ENCODE data around the gene OVCA2. TPM values are rescaled to one million over a fixed set of nuclear protein-coding genes. Genes with fewer than 3 reads are reported as not detected.
A peak's percentile ranks its signal among the peaks of the same experiment; 100 is the strongest.

Gene OVCA2
- total and polyA plus RNA-seq, 3 experiments from 2014 or later = 54.2 to 60.0 (median 56.2) TPM

- Mint-ChIP-seq H3K27ac (peak within 1 kb of the TSS; percentile 85 to 97 (median 90)), H3K9me3 (no peaks in the 10 kb centered on the region), H3K4me1 (peaks cover 17 to 38% (median 18%) of the 10 kb centered on the region in 3 donors), H3K36me3 (peaks cover 0 to 3% (median 0%) of the 10 kb centered on the region in 3 donors), H3K27me3 (peaks cover 0 to 3% of the 10 kb centered on the region in 2 donors), H3K4me3 (peak within 1 kb of the TSS; percentile 79 to 92 (median 83))
- Histone ChIP-seq H3K4me1 (ENCODE audit: insufficient read depth, low read length) (peaks cover 18% of the 10 kb centered on the region), H3K36me3 (ENCODE audit: insufficient read depth, low read length) (no peaks in the 10 kb centered on the region), H3K27me3 (ENCODE audit: insufficient read depth, low read length, poor library complexity, severe bottlenecking) (no peaks in the 10 kb centered on the region), H3K27ac (ENCODE audit: low read depth, low read length) (peak within 1 kb of the TSS; percentile 85), H3K9me3 (ENCODE audit: low read length) (no peaks in the 10 kb centered on the region), H3K4me3 (ENCODE audit: low read length) (peak within 1 kb of the TSS; percentile 64)
- ChIA-PET CTCF (interaction anchor here (0.6 to 8.2 kb wide), 48 partner anchors 9 to 386 kb away, joined by 3 to 256 read pairs (median 4); partner anchors contain the start of genes RTN4RL1, SGSM2 and TSR1), POLR2A (interaction anchor here (0.5 to 4.4 kb wide), 10 partner anchors 10 to 347 kb away, joined by 3 to 37 read pairs (median 4); partner anchors contain the start of genes SMG6, SRR and TSR1)
- DNase-seq = peak; percentile 68 to 84 (median 79)
These were observed 12.9 kb downstream of the OVCA2 start, which contains the start of gene HIC1 for GRCh38 chr17:2054512-2055291. TSS of gene HIC1 (plus strand) at chr17:2055103. CDS start at chr17:2056691, 1,588 bp downstream.

GRCh38 chr17:2055292-2056205, 13.7 kb downstream of the OVCA2 start:
- CTCF ChIA-PET = interaction anchor here (0.6 to 8.2 kb wide), 35 partner anchors 10 to 387 kb away, joined by 3 to 256 read pairs (median 6); partner anchors contain the start of genes RTN4RL1, SGSM2 and TSR1
- no peaks in the 10 kb centered on the region for H3K36me3 ChIP-seq (ENCODE audit: insufficient read depth, low read length)
- H3K4me1 Mint-ChIP-seq = peaks cover 17 to 46% (median 18%) of the 10 kb centered on the region in 3 donors
- H3K4me1 ChIP-seq (ENCODE audit: insufficient read depth, low read length) = peaks cover 18% of the 10 kb centered on the region
- peaks cover 0 to 9% (median 0%) of the 10 kb centered on the region in 3 donors for H3K36me3 Mint-ChIP-seq
- peak overlapping the region in 5 of 7 donors; percentile 66 to 88 (median 83) for H3K4me3 Mint-ChIP-seq
- peak in 2 of 5 donors; percentile 31 to 72 for DNase-seq
- H3K4me3 ChIP-seq (ENCODE audit: low read length) = peak overlapping the region; percentile 64
- no peaks in the 10 kb centered on the region for H3K9me3 ChIP-seq (ENCODE audit: low read length)
- H3K9me3 Mint-ChIP-seq = no peaks in the 10 kb centered on the region
- no peak overlapping the region for H3K27ac ChIP-seq (ENCODE audit: low read depth, low read length)
- H3K27ac Mint-ChIP-seq = peak overlapping the region in 1 of 8 donors; percentile 83
- peaks cover 0 to 4% of the 10 kb centered on the region in 2 donors for H3K27me3 Mint-ChIP-seq
- POLR2A ChIA-PET = interaction anchor here (0.6 to 4.4 kb wide), 16 partner anchors 9 to 376 kb away, joined by 3 to 37 read pairs (median 4); partner anchors contain the start of genes SMG6, SRR and TSR1
- no peaks in the 10 kb centered on the region for H3K27me3 ChIP-seq (ENCODE audit: insufficient read depth, low read length, poor library complexity, severe bottlenecking)

GRCh38 chr17:2056206-2057174, 14.7 kb downstream of the OVCA2 start:
- H3K4me3 Mint-ChIP-seq = peak overlapping the region; percentile 66 to 90 (median 70)
- POLR2A ChIA-PET = interaction anchor here (0.6 to 4.4 kb wide), 10 partner anchors 8 to 377 kb away, joined by 3 to 37 read pairs (median 4); no protein-coding TSS in a partner anchor
- peaks cover 17 to 51% (median 18%) of the 10 kb centered on the region in 3 donors for H3K4me1 Mint-ChIP-seq
- no peak overlapping the region for H3K27ac ChIP-seq (ENCODE audit: low read depth, low read length)
- H3K27me3 ChIP-seq (ENCODE audit: insufficient read depth, low read length, poor library complexity, severe bottlenecking) = no peaks in the 10 kb centered on the region
- H3K27ac Mint-ChIP-seq = peak overlapping the region in 3 of 8 donors; percentile 21 to 83 (median 81)
- H3K36me3 Mint-ChIP-seq = peaks cover 0 to 15% (median 0%) of the 10 kb centered on the region in 3 donors
- CTCF ChIA-PET = interaction anchor here (0.8 to 8.2 kb wide), 23 partner anchors 9 to 296 kb away, joined by 3 to 256 read pairs (median 8); partner anchors contain the start of genes RTN4RL1, SGSM2 and TSR1
- H3K27me3 Mint-ChIP-seq = peaks cover 0 to 5% of the 10 kb centered on the region in 2 donors
- H3K9me3 Mint-ChIP-seq = no peaks in the 10 kb centered on the region
- peaks cover 18% of the 10 kb centered on the region for H3K4me1 ChIP-seq (ENCODE audit: insufficient read depth, low read length)
- H3K36me3 ChIP-seq (ENCODE audit: insufficient read depth, low read length) = no peaks in the 10 kb centered on the region
- peak in 3 of 5 donors; percentile 52 to 76 (median 59) for DNase-seq
- peak overlapping the region; percentile 47 for H3K4me3 ChIP-seq (ENCODE audit: low read length)
- H3K9me3 ChIP-seq (ENCODE audit: low read length) = no peaks in the 10 kb centered on the region

- H3K4me1 Mint-ChIP-seq = peaks cover 10 to 50% (median 12%) of the 10 kb centered on the region in 3 donors
- CTCF ChIA-PET = interaction anchor here (0.8 to 8.2 kb wide), 23 partner anchors 8 to 280 kb away, joined by 3 to 256 read pairs (median 6); partner anchors contain the start of genes SGSM2 and TSR1
- POLR2A ChIA-PET = interaction anchor here (0.8 to 4.4 kb wide), 4 partner anchors 29 to 246 kb away, joined by 3 to 37 read pairs (median 4); partner anchors contain the start of genes SMG6 and SRR
- no peak overlapping the region for H3K27ac ChIP-seq (ENCODE audit: low read depth, low read length)
- no peaks in the 10 kb centered on the region for H3K9me3 ChIP-seq (ENCODE audit: low read length)
- H3K27me3 ChIP-seq (ENCODE audit: insufficient read depth, low read length, poor library complexity, severe bottlenecking) = no peaks in the 10 kb centered on the region
- no peak overlapping the region for H3K4me3 ChIP-seq (ENCODE audit: low read length)
- peaks cover 0 to 22% (median 0%) of the 10 kb centered on the region in 3 donors for H3K36me3 Mint-ChIP-seq
- DNase-seq = no peak
- peaks cover 0 to 5% of the 10 kb centered on the region in 2 donors for H3K27me3 Mint-ChIP-seq
- H3K4me1 ChIP-seq (ENCODE audit: insufficient read depth, low read length) = peaks cover 18% of the 10 kb centered on the region
- H3K4me3 Mint-ChIP-seq = no peak overlapping the region
- no peaks in the 10 kb centered on the region for H3K9me3 Mint-ChIP-seq
- H3K27ac Mint-ChIP-seq = no peak overlapping the region
- H3K36me3 ChIP-seq (ENCODE audit: insufficient read depth, low read length) = no peaks in the 10 kb centered on the region
These were observed 15.4 kb downstream of the OVCA2 start for GRCh38 chr17:2057175-2057759.

GRCh38 chr17:2057760-2058585, 16.2 kb downstream of the OVCA2 start:
- H3K27me3 ChIP-seq (ENCODE audit: insufficient read depth, low read length, poor library complexity, severe bottlenecking) = no peaks in the 10 kb centered on the region
- H3K4me1 Mint-ChIP-seq = peaks cover 9 to 56% (median 11%) of the 10 kb centered on the region in 3 donors
- CTCF ChIA-PET = interaction anchor here (0.8 to 8.2 kb wide), 28 partner anchors 8 to 279 kb away, joined by 3 to 256 read pairs (median 6); partner anchors contain the start of genes SGSM2 and TSR1
- H3K4me3 Mint-ChIP-seq = peak overlapping the region in 3 of 7 donors; percentile 30 to 49 (median 41)
- H3K4me1 ChIP-seq (ENCODE audit: insufficient read depth, low read length) = peaks cover 17% of the 10 kb centered on the region
- POLR2A ChIA-PET = interaction anchor here (0.8 to 4.4 kb wide), 7 partner anchors 10 to 246 kb away, joined by 3 to 37 read pairs (median 5); partner anchors contain the start of genes SMG6 and SRR
- no peaks in the 10 kb centered on the region for H3K9me3 Mint-ChIP-seq
- peaks cover 0 to 5% of the 10 kb centered on the region in 2 donors for H3K27me3 Mint-ChIP-seq
- H3K4me3 ChIP-seq (ENCODE audit: low read length) = no peak overlapping the region
- peak in 3 of 5 donors; percentile 40 to 72 (median 51) for DNase-seq
- peak overlapping the region in 1 of 8 donors; percentile 73 for H3K27ac Mint-ChIP-seq
- peaks cover 0 to 28% (median 0%) of the 10 kb centered on the region in 3 donors for H3K36me3 Mint-ChIP-seq
- H3K36me3 ChIP-seq (ENCODE audit: insufficient read depth, low read length) = no peaks in the 10 kb centered on the region
- no peaks in the 10 kb centered on the region for H3K9me3 ChIP-seq (ENCODE audit: low read length)
- no peak overlapping the region for H3K27ac ChIP-seq (ENCODE audit: low read depth, low read length)
